Measurements from ENCODE around the gene HSBP1.

Gene HSBP1

GRCh38 chr16:83854420-83854819 is 46.6 kb downstream of the HSBP1 start:
- H3K27me3 ChIP-seq (ENCODE audit: insufficient read depth, low read length): no peaks in the 10 kb centered on the region
- peaks cover 8% of the 10 kb centered on the region for H3K4me1 ChIP-seq (ENCODE audit: insufficient read depth, low read length)
- no peak overlapping the region for H3K27ac ChIP-seq (ENCODE audit: low read depth, low read length)
- no peaks in the 10 kb centered on the region for H3K9me3 ChIP-seq (ENCODE audit: insufficient read depth, low read depth, low read length)
- 93% methylated on average over 9 of the region's 9 CpGs for WGBS
- no peak overlapping the region for H3K4me3 ChIP-seq (ENCODE audit: low read length)
- no peaks in the 10 kb centered on the region for H3K36me3 ChIP-seq (ENCODE audit: insufficient read depth, low read length)
- no peak overlapping the region for H3K9ac ChIP-seq (ENCODE audit: low read depth, low read length)

- no peak overlapping the region for H3K9ac ChIP-seq (ENCODE audit: low read depth, low read length)
- H3K4me3 ChIP-seq (ENCODE audit: low read length): no peak overlapping the region
- H3K27ac ChIP-seq (ENCODE audit: low read depth, low read length): no peak overlapping the region
- H3K36me3 ChIP-seq (ENCODE audit: insufficient read depth, low read length): no peaks in the 10 kb centered on the region
- WGBS: 98% methylated on average over 4 of the region's 4 CpGs
- H3K9me3 ChIP-seq (ENCODE audit: insufficient read depth, low read depth, low read length): no peaks in the 10 kb centered on the region
- H3K4me1 ChIP-seq (ENCODE audit: insufficient read depth, low read length): peaks cover 8% of the 10 kb centered on the region
- no peaks in the 10 kb centered on the region for H3K27me3 ChIP-seq (ENCODE audit: insufficient read depth, low read length)
Measured at GRCh38 chr16:83856792-83857191, 49.0 kb downstream of the HSBP1 start.

GRCh38 chr16:83859265-83859664 is 51.5 kb downstream of the HSBP1 start:
- no peak overlapping the region for H3K9ac ChIP-seq (ENCODE audit: low read depth, low read length)
- H3K4me1 ChIP-seq (ENCODE audit: insufficient read depth, low read length): peaks cover 8% of the 10 kb centered on the region
- WGBS: 87% methylated on average over 8 of the region's 8 CpGs
- no peak overlapping the region for H3K4me3 ChIP-seq (ENCODE audit: low read length)
- H3K27me3 ChIP-seq (ENCODE audit: insufficient read depth, low read length): no peaks in the 10 kb centered on the region
- H3K9me3 ChIP-seq (ENCODE audit: insufficient read depth, low read depth, low read length): 0 out of 2 replicates have a peak, but pooled peaks cover 3% of the 10 kb centered on the region
- no peaks in the 10 kb centered on the region for H3K36me3 ChIP-seq (ENCODE audit: insufficient read depth, low read length)
- no peak overlapping the region for H3K27ac ChIP-seq (ENCODE audit: low read depth, low read length)

GRCh38 chr16:83862661-83863060 is 54.9 kb downstream of the HSBP1 start:
- Histone ChIP-seq H3K9me3 (ENCODE audit: insufficient read depth, low read depth, low read length) (0 out of 2 replicates have a peak, but pooled peaks cover 3% of the 10 kb centered on the region), H3K27me3 (ENCODE audit: insufficient read depth, low read length) (no peaks in the 10 kb centered on the region), H3K36me3 (ENCODE audit: insufficient read depth, low read length) (no peaks in the 10 kb centered on the region), H3K4me3 (ENCODE audit: low read length) (no peak overlapping the region), H3K4me1 (ENCODE audit: insufficient read depth, low read length) (peaks cover 8% of the 10 kb centered on the region), H3K9ac (ENCODE audit: low read depth, low read length) (no peak overlapping the region), H3K27ac (ENCODE audit: low read depth, low read length) (no peak overlapping the region)
- WGBS: 92% methylated on average over 7 of the region's 7 CpGs

- peaks cover 8% of the 10 kb centered on the region for H3K4me1 ChIP-seq (ENCODE audit: insufficient read depth, low read length)
- H3K9ac ChIP-seq (ENCODE audit: low read depth, low read length): no peak overlapping the region
- 100% methylated on average over 1 of the region's 1 CpG for WGBS
- no peak overlapping the region for H3K4me3 ChIP-seq (ENCODE audit: low read length)
- H3K27ac ChIP-seq (ENCODE audit: low read depth, low read length): no peak overlapping the region
- no peaks in the 10 kb centered on the region for H3K36me3 ChIP-seq (ENCODE audit: insufficient read depth, low read length)
- 0 out of 2 replicates have a peak, but pooled peaks cover 3% of the 10 kb centered on the region for H3K9me3 ChIP-seq (ENCODE audit: insufficient read depth, low read depth, low read length)
- no peaks in the 10 kb centered on the region for H3K27me3 ChIP-seq (ENCODE audit: insufficient read depth, low read length)
Measured at GRCh38 chr16:83863682-83864081, 55.9 kb downstream of the HSBP1 start.

All from HUES64 (cell line).